ENCODE results near the gene BCAS3.

Gene BCAS3

GRCh38 chr17:61404913-61405685 lies 727.4 kb downstream of the BCAS3 start:
- DNase-seq, result no peak

DNA sequence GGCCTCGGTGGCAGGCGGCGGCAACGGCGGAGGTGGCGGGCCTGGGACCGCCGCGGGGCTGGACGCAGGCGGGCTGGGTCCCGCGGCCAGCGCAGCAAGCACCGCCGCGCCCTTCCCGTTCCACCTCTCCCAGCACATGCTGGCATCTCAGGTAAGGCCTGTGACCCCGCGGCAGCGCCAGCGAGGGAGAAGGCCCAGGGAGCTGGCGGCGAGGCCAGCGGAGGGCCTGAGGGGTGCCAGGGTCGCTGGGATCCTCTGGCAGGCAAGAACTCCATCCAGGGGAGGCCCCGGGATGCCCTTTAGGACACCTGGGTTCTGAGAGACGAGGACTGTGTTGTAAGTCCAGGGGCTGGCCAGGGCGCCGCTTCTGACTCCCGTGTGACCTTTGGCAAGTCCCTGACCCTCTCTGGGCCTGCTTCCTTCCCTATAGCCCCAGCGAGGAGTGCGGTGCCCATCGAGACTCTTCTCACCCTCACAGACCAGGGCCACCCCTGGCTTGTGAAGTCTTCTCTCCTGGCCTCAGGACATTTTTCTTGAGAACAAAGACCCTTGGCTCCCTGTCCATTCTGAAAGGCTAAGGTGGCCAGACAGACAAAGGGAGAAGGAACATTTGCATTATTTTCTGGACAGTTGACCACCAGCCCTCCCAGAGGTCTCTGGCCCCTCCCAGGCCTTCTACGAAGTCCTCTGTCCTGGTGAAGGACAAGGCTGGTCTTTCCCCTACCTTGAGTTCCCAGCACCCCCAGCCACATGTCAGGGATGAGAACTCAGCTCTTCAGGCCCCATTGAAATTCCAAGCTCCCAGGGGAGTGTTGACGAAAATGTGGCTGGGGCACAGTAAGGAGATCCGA lies 728.3 kb downstream of the BCAS3 start:
- DNase-seq, result no peak

DNA sequence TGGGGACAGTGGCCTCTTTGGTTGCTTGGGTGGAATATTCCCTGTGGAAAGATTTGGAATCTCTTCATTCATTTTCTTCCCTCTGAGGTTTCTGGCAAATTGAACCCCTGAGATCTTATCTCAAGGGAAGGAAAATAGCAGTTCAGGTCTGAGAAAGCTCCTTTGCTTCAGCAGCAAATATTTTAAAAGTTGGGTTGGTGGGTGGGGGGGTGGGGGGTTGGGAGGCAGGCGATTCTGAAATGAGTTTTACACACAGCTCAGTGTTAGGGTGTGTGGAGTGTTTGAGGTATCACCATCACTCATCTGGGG lies 728.8 kb downstream of the BCAS3 start:
- no peak for DNase-seq

- DNase-seq, result no peak
Measured at GRCh38 chr17:61406971-61407911, 729.6 kb downstream of the BCAS3 start.

DNA sequence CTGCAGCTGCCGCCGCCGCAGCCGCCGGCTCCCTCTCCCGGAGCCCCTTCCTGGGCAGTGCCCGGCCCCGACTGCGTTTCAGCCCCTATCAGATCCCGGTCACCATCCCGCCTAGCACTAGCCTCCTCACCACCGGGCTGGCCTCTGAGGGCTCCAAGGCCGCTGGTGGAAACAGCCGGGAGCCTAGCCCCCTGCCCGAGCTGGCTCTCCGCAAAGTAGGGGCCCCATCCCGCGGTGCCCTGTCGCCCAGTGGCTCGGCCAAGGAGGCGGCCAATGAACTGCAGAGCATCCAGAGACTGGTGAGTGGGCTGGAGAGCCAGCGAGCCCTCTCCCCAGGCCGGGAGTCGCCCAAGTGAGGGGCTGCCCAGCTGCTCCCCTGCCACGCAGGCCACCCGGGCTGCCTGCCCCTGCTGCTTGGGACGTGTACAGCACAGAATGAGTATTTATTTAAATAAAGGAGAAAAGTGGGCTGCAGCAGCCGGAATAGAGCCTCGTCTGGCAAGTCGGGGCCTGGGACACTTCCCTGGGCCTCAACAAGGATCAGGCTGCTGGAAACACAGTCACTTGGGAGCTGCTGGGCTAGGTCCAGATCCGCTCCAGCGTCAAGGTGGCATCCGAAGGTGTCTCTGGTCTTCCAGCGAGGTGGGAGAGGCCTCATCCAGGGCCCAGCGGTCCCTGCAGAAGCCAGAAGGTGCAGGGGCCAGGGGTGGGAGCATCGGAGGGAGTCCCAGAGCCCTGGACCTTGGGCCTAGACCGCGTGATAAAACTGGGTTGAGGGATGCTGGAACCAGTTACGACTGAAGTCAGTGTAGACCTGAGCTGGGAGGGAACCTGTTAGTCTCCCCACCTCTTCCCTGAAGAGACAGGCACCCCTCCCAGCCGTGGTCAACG lies 730.7 kb downstream of the BCAS3 start:
- no peak for DNase-seq

GRCh38 chr17:61409301-61410112 lies 731.9 kb downstream of the BCAS3 start:
- DNase-seq, result peak; percentile 12

GRCh38 chr17:61410141-61411010 lies 732.7 kb downstream of the BCAS3 start:
- DNase-seq, result peak; percentile 65

- DNase-seq, result no peak
Measured at GRCh38 chr17:61411011-61411260, 733.3 kb downstream of the BCAS3 start.

DNA sequence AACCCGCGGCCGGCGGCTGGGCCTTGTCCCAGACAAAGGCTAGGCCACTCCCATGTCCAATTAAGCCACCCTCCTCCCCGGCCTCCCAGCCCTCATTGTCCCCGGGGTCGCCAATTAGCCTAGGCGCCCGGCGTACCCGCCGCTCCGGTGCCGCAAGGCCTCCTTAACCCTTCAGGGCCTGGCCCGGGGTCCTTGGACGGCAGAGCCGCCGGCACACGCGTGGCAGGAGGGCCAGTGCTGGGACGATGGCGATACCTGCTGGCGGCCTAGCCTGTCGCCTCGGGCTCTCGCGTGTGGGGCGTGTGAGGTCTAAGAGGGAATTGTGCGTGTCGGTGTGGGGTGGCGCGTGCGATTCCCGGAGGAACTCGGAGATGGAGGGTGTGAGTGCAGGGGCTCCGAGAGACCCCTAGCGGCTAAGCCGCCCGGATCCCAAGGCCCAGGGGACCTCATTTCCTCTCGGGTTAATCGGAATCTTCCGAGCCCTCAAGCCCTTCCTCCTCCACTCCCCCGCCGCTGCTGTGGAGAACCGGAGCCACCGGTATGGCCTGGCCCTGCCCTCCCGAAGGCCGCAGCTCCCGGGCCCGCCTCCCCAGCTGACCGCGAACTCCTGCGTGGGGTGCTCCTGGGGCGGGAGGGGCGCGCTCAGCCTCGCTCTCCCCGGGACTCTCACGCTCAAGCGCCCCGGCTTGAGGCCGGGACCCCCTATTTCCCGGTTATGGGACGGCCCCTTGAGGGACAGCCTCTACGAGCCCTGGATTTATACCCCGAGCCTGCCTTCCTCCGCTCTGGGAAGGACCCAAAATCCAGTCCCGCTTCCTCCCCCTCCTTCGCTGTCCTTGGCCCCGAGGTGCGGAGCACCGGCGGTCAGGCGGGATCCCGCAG lies 733.9 kb downstream of the BCAS3 start:
- DNase-seq, result no peak

- DNase-seq, result peak; percentile 65
Measured at GRCh38 chr17:61412143-61412859, 734.6 kb downstream of the BCAS3 start.

GRCh38 chr17:61412860-61413660 lies 735.4 kb downstream of the BCAS3 start:
- no peak for DNase-seq

DNA sequence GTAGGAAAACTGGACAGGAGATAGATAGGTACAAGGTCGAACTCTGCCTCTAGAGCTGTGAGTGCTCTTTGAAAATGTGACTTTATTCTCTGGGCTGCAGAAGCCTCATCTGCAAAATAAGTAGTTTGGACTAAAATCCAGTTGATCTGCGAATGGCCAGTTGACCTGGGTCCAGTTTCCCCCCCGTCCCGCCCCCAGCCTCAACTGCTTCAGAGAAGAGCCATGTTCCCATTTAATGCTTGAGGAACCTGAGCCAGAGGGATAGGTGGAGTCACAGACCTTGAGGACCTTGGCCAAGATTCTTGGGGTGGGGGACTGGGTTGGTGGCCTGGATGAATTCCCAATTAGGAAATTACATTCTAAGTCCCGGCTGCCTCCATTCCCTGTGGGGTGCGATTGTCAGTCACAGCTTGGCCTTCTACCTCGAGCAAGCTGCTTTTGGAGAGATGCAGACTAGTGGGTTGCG lies 736.0 kb downstream of the BCAS3 start:
- no peak for DNase-seq

DNA sequence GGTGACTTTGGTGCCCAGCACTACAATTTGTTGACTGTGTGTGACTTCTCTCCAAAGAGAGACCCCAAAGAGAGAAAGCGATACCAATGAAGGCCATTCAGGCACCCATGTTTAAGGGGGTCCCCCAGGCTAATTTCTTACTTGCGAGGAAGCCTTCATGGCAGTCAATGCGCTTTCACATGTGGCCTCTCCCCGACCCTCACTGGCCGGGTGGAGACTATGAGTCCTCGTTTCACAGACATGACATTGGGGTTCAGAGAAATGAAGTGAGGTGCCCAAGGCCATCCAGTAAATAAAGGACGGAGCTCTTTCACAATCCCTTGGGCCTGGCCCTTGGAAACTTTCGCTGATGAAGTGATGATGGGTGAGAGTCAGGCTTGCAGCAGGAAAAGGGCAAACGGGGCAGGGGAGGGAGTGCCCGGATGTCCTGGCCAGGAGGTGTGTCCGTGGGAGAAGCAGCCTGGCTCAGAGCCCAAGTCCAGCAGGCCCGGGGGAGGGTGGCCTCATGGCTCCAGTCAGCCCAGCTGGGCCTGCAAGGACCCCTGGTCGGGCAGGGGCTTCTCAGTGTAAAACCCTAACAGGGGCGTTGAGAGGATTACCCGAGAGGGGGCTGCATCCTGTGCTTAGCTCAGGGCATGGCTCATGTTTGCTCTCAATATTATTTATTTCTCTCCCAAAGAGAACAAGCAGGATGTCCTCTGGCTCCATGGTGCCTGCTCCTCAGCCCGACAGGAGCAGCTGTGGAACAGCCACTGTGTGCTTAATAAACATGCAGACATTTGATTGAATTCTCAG lies 736.7 kb downstream of the BCAS3 start:
- DNase-seq, result no peak

DNA sequence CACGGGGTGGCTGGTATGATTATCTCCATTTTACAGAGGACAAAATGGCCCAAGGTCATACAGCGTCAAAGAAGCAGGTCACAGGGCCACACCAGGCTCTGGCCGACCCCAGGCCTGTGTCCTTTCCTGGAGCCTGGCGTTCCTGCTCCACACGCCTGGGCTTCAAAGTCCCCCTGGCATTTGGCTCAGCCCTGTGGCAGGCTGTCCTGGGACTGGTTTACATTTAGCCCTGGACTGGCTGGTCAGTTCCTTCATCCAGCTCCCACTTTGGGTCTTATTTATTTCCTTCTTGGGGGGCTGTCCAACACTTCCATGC lies 737.2 kb downstream of the BCAS3 start:
- DNase-seq, result no peak

GRCh38 chr17:61415374-61416210 lies 737.9 kb downstream of the BCAS3 start:
- no peak for DNase-seq

DNA sequence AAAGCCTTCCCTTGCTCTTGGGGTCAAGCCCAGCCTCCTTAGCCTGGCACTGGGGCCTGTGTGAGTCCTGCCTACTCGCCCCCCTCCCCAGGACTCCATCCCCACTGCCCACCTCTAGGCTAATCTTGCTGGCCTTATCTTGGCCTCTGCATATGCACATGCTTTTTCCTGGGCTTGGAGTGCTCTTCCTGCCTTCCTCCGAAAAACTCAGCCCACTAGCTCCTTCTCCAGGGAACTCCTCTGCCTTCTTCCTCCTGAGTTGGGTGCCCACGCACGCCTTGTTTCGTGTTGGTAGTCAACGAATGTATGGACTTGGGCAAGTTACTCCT lies 738.5 kb downstream of the BCAS3 start:
- no peak for DNase-seq

Data from effector CD8-positive, alpha-beta T cell (primary cell).